K562 (cell line): ENCODE measurements around the gene NPR1. TPM values are rescaled to one million over a fixed set of nuclear protein-coding genes. Genes with fewer than 3 reads are reported as not detected.

Experiments
- E2F6 ChIP-seq, 2 experiments: IDR thresholded peaks; 2 replicates each; pipeline ENCODE4 v1.6.1; 2011; ENCODE audit warnings: borderline replicate concordance in 1 of 2, control low read depth in 1 of 2, low read depth in 1 of 2, low read length in 1 of 2, mild to moderate bottlenecking in 1 of 2, mixed read lengths in 1 of 2, moderate library complexity in 1 of 2; ENCODE audit not compliant: insufficient read depth in 1 of 2, insufficient read length in 1 of 2, poor library complexity in 1 of 2, severe bottlenecking in 1 of 2; ENCODE audit errors: extremely low read depth in 1 of 2
- E4F1 ChIP-seq: fragments of 250-450 bp; sonication (Bioruptor Pico); IDR thresholded peaks from 2 replicates; pipeline ENCODE4 v1.5.0; 2021; ENCODE audit warnings: mild to moderate bottlenecking, borderline replicate concordance
- PCBP1 ChIP-seq: fragments of 200-400 bp; formaldehyde crosslinking; IDR thresholded peaks from 2 replicates; pipeline ENCODE4 v1.6.1; 2018; ENCODE audit warnings: mild to moderate bottlenecking, low read depth, low read length; ENCODE audit not compliant: poor library complexity, severe bottlenecking
- ZBTB33 ChIP-seq: sonication (generic); formaldehyde crosslinking; IDR thresholded peaks from 2 replicates; pipeline ENCODE4 v1.8.1; 2023; ENCODE audit warnings: mild to moderate bottlenecking, missing genetic modification reagents
- ZNF140 ChIP-seq: fragments of 250-450 bp; sonication (Bioruptor Pico); IDR thresholded peaks from 2 replicates; pipeline ENCODE4 v1.8.0; 2021; ENCODE audit warnings: moderate library complexity, mild to moderate bottlenecking, inconsistent platforms
- ZNF609 ChIP-seq: sonication (generic); formaldehyde crosslinking; IDR thresholded peaks from 2 replicates; pipeline ENCODE4 v1.8.1; 2023; ENCODE audit warnings: missing genetic modification reagents, mild to moderate bottlenecking, borderline replicate concordance
- polyA plus RNA-seq, 8 experiments: library from polyadenylated mRNA; depleted of rRNA in 4 of 8; stranded (reverse) in 5 of 8; unstranded in 3 of 8; fragments of >200 nt; fragmentation: Nextera tagmentation in 2 of 8; fragmentation: Illumina TruSeq in 1 of 8; extraction: Ambion mirVana in 2 of 8; extraction: Trizol in 1 of 8; gene quantifications; 2 replicates each; pipeline versions ENCODE4 v1.2.1 to v1.2.3, GENCODE V29; 2011 to 2014; ENCODE audit warnings: inconsistent platforms in 1 of 8, missing spikeins in 1 of 8
- total RNA-seq, 7 experiments: library from RNA; depleted of rRNA in 6 of 7; stranded (reverse); fragments of >200 nt in 6 of 7; fragmentation: Illumina TruSeq in 2 of 7; extraction: Trizol in 2 of 7; gene quantifications; 2 replicates each; pipeline versions ENCODE4 v1.2.1 to v1.2.3, GENCODE V29; 2011 to 2021; ENCODE audit warnings: low replicate concordance in 1 of 7

Gene NPR1
- total and polyA plus RNA-seq, 9 of the 15 experiments (the other 6 are each of a cell fraction or from before 2014, with no cell fraction given): 0.05 to 0.16 (median 0.06) TPM; not detected in 6

- peak in 1 of 2 experiments; percentile 43 for TF ChIP-seq E2F6 (IDR thresholded peaks at IDR 0.05; ENCODE audit: borderline replicate concordance in 1 of 2, extremely low read depth in 1 of 2, insufficient read depth in 1 of 2, insufficient read length in 1 of 2, low read depth in 1 of 2, low read length in 1 of 2, poor library complexity in 1 of 2, severe bottlenecking in 1 of 2)
- no peak for TF ChIP-seq E4F1
- no peak for TF ChIP-seq ZNF140 (CRISPR knock-in tag)
- TF ChIP-seq PCBP1: peak; percentile 31
- peak; percentile 96 for TF ChIP-seq ZBTB33
- TF ChIP-seq ZNF609: no peak
These were observed 1.0 kb downstream of the NPR1 start (continued) for GRCh38 chr1:153679337-153680119.
